ENCODE data around the gene ARHGAP42. TPM values are rescaled to one million over a fixed set of nuclear protein-coding genes. Genes with fewer than 3 reads are reported as not detected.

The ARHGAP42 gene
- total RNA-seq, 2 experiments from 2014 or later: not detected

DNA sequence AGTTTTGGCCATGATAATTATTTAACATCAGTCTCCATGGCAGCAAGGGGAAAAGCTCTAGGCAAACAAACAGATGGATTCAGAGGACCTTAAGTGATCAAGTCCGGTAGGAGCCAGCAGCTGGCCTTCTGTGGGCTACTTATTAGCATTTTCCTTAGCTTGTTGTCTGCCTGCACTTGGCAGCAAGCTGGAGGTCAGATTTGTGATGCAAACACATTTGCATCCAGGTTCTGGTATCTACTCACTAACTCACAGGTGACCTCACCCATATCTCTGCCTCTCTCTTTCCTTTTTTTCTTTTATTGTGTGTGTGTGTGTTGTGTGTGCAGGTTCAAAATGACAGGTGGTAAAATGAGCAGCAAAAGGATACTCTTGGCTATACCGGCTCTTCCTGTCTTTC, 32.3 kb downstream of the ARHGAP42 start:
- POLR2A ChIA-PET: no interaction called here
- CTCF ChIA-PET: no interaction called here
- H3K4me1 Mint-ChIP-seq: no peaks in the 10 kb centered on the region
- H3K27me3 Mint-ChIP-seq: no peaks in the 10 kb centered on the region
- H3K4me3 Mint-ChIP-seq: no peak overlapping the region
- H3K9me3 Mint-ChIP-seq: no peaks in the 10 kb centered on the region
- no peaks in the 10 kb centered on the region for H3K36me3 Mint-ChIP-seq (ENCODE audit: low read depth)
- H3K27ac Mint-ChIP-seq: no peak overlapping the region
- no peak for DNase-seq

DNA sequence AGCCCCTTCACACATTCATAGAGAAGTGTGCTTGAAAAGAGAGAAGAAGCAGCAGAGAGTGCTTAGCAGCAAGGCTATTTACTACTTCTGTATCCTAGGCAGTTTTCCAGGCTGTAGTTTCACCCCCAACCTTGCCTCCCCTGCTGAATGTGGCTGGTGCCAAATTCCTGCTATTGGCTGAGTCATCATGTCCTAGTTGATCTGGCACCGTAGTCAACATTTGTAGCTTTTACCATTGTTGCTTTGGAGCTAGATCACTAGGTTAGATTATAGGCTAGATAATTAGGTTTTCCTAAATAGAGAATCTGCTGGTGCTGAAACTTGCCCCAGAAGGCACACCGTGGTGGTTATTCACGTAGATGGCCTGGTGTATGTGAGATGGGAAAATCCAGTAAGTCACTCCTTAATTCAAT, 32.7 kb downstream of the ARHGAP42 start:
- H3K4me3 Mint-ChIP-seq: no peak overlapping the region
- DNase-seq: no peak
- no peaks in the 10 kb centered on the region for H3K27me3 Mint-ChIP-seq
- no peaks in the 10 kb centered on the region for H3K4me1 Mint-ChIP-seq
- H3K9me3 Mint-ChIP-seq: no peaks in the 10 kb centered on the region
- no peaks in the 10 kb centered on the region for H3K36me3 Mint-ChIP-seq (ENCODE audit: low read depth)
- POLR2A ChIA-PET: no interaction called here
- H3K27ac Mint-ChIP-seq: no peak overlapping the region
- CTCF ChIA-PET: no interaction called here

DNA sequence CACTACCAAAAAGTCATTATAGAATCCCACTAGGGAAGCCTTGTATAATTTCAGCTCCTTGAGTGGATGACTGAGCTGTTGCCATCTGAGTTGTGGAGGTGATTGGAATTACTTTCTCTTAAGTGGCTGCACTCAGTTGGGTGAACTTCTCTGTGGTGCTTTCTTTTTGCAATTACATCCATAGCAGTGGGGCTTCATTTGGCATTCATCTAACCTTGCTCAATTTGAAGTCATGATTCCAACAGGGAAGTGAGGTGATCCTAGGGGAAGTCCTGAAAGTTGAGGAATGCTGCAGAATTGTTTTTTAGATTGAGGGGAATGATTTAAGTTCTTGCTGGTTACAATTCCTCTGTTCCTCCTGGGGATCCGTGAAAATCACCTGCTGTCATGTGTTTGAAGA, 39.6 kb downstream of the ARHGAP42 start:
- ChIA-PET CTCF (no interaction called here), POLR2A (no interaction called here)
- Mint-ChIP-seq H3K9me3 (peaks cover 2% of the 10 kb centered on the region), H3K27me3 (no peaks in the 10 kb centered on the region), H3K36me3 (ENCODE audit: low read depth) (no peaks in the 10 kb centered on the region), H3K27ac (no peak overlapping the region), H3K4me1 (no peaks in the 10 kb centered on the region), H3K4me3 (no peak overlapping the region)
- DNase-seq: no peak

DNA sequence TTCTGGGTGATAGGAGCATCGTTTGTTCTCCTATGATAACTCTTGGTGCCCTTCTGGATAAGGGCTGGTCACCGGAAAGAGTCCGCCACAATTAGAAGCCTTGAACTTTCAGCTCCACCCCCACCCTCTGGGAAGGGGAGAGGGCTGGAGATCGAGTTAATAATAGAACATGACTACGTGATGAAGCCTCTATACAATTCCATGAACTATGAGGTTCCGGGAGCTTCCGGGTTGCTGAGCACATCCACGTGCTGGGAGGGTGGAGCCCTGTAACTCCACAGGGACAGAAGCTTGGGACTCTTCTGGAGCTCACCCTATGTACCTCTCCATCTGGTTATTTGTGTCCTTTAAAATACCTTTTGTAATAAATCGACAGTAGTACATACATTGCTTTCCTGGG, 40.3 kb downstream of the ARHGAP42 start:
- Mint-ChIP-seq H3K4me3 (no peak overlapping the region), H3K4me1 (no peaks in the 10 kb centered on the region), H3K9me3 (peaks cover 2% of the 10 kb centered on the region), H3K27ac (no peak overlapping the region), H3K27me3 (no peaks in the 10 kb centered on the region), H3K36me3 (ENCODE audit: low read depth) (no peaks in the 10 kb centered on the region)
- no peak for DNase-seq
- ChIA-PET POLR2A (no interaction called here), CTCF (no interaction called here)

DNA sequence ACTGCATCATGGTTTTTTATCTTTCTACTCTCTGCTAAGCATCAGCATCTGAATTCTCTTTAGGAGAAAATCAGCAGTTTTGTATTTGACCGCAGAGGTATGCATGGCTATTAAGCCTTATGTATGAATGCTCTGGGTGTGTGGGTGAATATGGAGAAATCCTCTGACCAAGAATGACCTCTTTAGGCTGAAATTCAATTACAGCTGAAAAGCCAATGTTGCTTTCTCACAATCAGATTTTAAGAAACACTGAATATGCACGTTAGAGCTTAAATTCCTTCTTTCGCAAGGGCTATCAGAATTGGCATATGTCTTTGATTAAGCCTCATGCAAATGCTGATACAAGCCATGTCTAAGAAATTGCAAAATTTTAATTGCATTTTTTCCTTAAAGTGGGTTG, 43.2 kb downstream of the ARHGAP42 start:
- ChIA-PET POLR2A (no interaction called here), CTCF (no interaction called here)
- no peak for DNase-seq
- Mint-ChIP-seq H3K27me3 (no peaks in the 10 kb centered on the region), H3K27ac (no peak overlapping the region), H3K9me3 (peaks cover 5% of the 10 kb centered on the region), H3K4me1 (no peaks in the 10 kb centered on the region), H3K36me3 (ENCODE audit: low read depth) (no peaks in the 10 kb centered on the region), H3K4me3 (no peak overlapping the region)

DNA sequence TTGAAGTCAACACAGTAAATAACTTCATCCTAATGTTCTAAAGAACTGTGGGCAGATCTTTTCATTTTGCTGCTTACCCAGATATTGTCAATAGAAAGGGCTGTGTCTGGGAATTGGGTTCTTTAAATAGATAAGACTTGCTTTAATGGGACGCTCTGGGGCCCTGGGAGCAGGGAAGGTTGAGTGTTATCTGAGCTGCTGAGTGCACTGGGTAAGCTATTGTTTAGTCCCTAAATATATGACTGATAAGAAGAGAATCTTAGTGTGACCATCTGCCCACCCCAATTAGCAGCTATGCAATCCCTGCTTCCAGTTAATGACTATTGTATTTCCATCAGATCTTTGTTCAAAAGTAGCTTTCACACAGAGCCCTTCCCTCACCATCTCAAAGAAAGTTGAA, 44.4 kb downstream of the ARHGAP42 start:
- POLR2A ChIA-PET: no interaction called here
- H3K4me3 Mint-ChIP-seq: no peak overlapping the region
- DNase-seq: no peak
- H3K27me3 Mint-ChIP-seq: no peaks in the 10 kb centered on the region
- H3K9me3 Mint-ChIP-seq: peaks cover 3% of the 10 kb centered on the region
- no peaks in the 10 kb centered on the region for H3K4me1 Mint-ChIP-seq
- no peak overlapping the region for H3K27ac Mint-ChIP-seq
- CTCF ChIA-PET: no interaction called here
- no peaks in the 10 kb centered on the region for H3K36me3 Mint-ChIP-seq (ENCODE audit: low read depth)

DNA sequence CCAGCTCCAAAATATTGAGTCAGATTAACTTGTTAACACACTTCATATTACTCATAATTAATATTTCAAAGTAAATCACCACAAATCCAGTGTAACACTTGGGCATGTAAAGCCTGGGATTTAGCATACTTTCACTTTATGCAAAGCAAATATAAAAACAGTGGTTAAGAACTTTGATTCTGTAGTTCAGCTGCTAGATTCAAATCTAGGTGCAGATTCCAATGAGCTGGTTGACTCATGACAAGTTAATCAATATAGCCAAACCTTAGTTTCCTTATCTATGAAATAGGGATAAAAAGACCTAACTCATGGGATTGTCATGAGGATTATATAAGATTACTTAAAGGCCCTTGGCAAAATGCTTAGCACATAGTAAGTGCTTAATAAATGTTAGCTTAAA, 45.9 kb downstream of the ARHGAP42 start:
- no peaks in the 10 kb centered on the region for H3K4me1 Mint-ChIP-seq
- no peaks in the 10 kb centered on the region for H3K27me3 Mint-ChIP-seq
- H3K36me3 Mint-ChIP-seq (ENCODE audit: low read depth): no peaks in the 10 kb centered on the region
- H3K4me3 Mint-ChIP-seq: no peak overlapping the region
- no peak for DNase-seq
- ChIA-PET POLR2A (no interaction called here), CTCF (no interaction called here)
- H3K9me3 Mint-ChIP-seq: peaks cover 3% of the 10 kb centered on the region
- H3K27ac Mint-ChIP-seq: no peak overlapping the region

DNA sequence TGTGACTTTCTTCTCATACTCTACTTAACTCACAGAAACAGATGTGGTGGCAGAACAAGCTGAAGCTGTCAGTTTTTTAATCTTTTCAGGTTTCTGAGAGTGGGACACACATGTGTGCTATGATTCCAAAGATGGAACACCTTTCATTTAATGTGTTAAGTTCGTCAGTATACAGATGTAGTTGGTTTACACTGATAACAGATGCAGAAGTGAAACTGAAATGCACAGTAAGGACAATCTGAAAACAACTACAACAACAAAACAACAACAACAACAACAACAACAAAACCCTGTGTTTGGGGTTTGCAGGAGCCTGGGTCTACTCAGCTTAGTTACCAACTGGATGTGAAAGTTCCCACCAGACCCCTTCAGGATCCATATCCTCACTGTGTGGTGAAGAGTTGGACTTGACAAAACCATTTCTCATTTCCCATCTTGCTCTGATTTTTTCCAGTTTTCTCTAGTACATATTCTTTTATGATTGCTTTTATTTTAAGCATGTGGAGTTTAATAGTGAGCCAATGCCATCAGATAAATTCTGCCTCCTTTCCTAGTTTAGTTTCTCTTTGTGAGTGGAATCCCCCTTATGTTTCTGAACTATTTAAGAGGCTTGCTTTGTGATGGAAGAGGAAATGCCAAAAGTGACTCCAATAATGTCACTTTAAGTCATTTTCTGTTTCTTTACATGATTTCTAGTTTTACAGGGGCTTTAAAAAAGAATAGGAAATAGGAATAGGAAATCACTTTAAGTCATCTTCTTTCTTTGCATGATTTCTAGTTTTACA, 47.8 kb downstream of the ARHGAP42 start:
- H3K4me1 Mint-ChIP-seq: no peaks in the 10 kb centered on the region
- ChIA-PET CTCF (no interaction called here), POLR2A (interaction anchor here (1.0 kb wide), 1 partner anchor 19 kb away, joined by 3 read pairs; no protein-coding TSS in a partner anchor)
- DNase-seq: no peak
- H3K4me3 Mint-ChIP-seq: no peak overlapping the region
- H3K9me3 Mint-ChIP-seq: peaks cover 3% of the 10 kb centered on the region
- H3K27me3 Mint-ChIP-seq: no peaks in the 10 kb centered on the region
- no peak overlapping the region for H3K27ac Mint-ChIP-seq
- no peaks in the 10 kb centered on the region for H3K36me3 Mint-ChIP-seq (ENCODE audit: low read depth)

DNA sequence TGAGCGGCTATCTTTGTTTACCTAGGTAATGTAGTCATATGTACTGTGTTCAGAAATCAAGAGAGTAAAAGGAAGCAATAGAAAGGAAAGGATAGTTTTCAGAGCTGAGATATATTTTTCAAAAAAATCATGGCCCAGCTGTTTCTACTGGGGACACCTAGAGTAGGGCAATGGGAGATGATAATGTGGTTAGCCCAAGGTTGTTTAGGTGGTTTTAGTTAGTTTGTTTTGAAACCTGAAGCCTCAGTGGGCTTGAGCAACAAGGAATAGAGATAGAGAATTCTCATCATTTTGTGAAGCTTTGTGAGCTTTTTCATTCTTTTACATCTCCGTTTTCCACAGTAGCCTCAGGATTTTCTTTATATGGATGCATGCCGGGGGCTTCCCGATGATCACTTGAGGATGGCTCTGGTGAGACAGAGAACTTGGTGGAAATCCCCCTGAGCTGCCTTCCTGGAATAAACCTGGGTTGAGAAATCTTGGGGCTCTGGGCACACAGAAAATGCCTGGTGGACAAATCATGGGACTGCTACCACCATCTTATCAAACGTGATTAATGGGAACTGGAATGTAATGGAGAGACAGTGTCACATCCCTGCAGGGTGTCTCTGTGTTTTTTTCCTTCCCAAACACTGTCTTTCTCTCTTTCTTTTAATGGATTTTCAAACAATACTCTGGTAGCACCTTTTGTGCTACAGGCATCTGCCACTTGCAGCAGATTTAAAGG, 49.0 kb downstream of the ARHGAP42 start:
- DNase-seq: no peak
- H3K27ac Mint-ChIP-seq: no peak overlapping the region
- H3K36me3 Mint-ChIP-seq (ENCODE audit: low read depth): no peaks in the 10 kb centered on the region
- H3K27me3 Mint-ChIP-seq: no peaks in the 10 kb centered on the region
- no peaks in the 10 kb centered on the region for H3K4me1 Mint-ChIP-seq
- ChIA-PET POLR2A (no interaction called here), CTCF (no interaction called here)
- peaks cover 3% of the 10 kb centered on the region for H3K9me3 Mint-ChIP-seq
- no peak overlapping the region for H3K4me3 Mint-ChIP-seq

DNA sequence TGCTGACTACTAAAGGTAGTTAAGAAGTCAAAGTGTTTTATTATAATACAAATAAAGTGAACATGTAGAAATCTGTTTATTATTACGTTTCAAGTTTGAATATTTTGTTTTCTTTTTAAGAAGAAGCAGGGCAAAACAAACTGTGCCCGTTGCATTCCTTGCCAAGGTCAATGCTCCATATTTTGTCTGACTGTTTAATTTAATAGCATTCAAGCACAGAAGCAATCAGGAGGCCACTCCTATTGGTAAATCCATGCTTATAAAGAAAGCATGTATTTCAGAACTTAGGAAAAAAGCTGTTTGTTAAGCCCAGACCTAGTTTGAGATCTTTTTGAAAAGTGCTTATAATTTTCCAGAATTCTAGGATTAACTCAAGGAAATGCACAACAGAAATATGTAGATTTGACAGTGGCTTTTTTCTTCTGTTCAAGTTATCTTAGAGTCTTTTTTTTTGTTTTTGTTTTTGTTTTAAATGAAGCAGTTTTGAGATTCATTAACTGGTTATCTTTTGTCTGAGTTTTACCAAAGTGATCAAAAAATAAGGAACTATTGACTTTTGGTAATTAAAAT, 51.7 kb downstream of the ARHGAP42 start:
- Mint-ChIP-seq H3K4me3 (no peak overlapping the region), H3K27ac (no peak overlapping the region), H3K4me1 (no peaks in the 10 kb centered on the region), H3K9me3 (peaks cover 3% of the 10 kb centered on the region), H3K27me3 (no peaks in the 10 kb centered on the region), H3K36me3 (ENCODE audit: low read depth) (no peaks in the 10 kb centered on the region)
- ChIA-PET POLR2A (no interaction called here), CTCF (no interaction called here)
- no peak for DNase-seq

DNA sequence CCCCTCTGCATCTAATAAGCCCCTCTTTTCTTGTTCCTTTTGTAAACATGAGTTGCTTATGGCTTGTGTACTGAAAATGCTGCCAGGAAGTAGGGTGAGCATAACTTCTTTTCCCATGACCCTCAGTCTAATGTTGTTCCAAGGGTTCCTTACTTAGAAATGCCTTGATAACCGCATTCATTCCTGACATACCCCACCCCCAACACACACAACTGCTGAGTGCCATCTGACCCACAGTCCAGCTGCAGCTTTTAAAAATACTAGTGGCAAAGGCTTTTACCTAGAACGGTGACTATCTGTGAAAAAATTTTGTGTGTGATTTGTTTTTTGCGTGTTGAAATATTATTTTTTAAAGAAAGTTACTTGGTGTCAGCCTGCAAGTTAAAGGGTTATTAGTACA, 52.6 kb downstream of the ARHGAP42 start:
- ChIA-PET CTCF (no interaction called here), POLR2A (no interaction called here)
- peaks cover 3% of the 10 kb centered on the region for H3K9me3 Mint-ChIP-seq
- H3K4me1 Mint-ChIP-seq: no peaks in the 10 kb centered on the region
- no peak for DNase-seq
- H3K36me3 Mint-ChIP-seq (ENCODE audit: low read depth): no peaks in the 10 kb centered on the region
- H3K27me3 Mint-ChIP-seq: no peaks in the 10 kb centered on the region
- no peak overlapping the region for H3K4me3 Mint-ChIP-seq
- H3K27ac Mint-ChIP-seq: no peak overlapping the region

DNA sequence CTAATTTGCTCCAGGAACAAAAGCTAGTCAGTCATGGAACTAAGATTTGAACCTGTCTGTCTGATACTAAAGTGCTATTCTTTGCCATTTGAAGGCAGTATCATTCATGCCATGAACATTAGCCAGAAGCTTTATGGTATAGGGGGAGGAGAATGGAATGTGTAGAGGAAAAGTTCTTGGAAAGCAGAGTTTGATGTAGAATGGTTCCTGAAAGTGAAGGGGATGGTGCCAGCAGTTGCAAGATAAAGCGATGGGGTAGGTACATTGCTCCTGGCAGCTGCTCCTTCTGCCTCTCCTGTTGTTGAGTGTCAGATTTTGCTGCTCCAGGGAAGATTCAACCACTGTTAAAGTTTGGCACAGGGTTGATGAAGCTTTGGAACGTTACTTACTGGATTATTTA, 53.4 kb downstream of the ARHGAP42 start:
- ChIA-PET POLR2A (no interaction called here), CTCF (no interaction called here)
- no peaks in the 10 kb centered on the region for H3K27me3 Mint-ChIP-seq
- DNase-seq: no peak
- H3K36me3 Mint-ChIP-seq (ENCODE audit: low read depth): no peaks in the 10 kb centered on the region
- no peaks in the 10 kb centered on the region for H3K9me3 Mint-ChIP-seq
- no peak overlapping the region for H3K27ac Mint-ChIP-seq
- no peak overlapping the region for H3K4me3 Mint-ChIP-seq
- H3K4me1 Mint-ChIP-seq: no peaks in the 10 kb centered on the region

DNA sequence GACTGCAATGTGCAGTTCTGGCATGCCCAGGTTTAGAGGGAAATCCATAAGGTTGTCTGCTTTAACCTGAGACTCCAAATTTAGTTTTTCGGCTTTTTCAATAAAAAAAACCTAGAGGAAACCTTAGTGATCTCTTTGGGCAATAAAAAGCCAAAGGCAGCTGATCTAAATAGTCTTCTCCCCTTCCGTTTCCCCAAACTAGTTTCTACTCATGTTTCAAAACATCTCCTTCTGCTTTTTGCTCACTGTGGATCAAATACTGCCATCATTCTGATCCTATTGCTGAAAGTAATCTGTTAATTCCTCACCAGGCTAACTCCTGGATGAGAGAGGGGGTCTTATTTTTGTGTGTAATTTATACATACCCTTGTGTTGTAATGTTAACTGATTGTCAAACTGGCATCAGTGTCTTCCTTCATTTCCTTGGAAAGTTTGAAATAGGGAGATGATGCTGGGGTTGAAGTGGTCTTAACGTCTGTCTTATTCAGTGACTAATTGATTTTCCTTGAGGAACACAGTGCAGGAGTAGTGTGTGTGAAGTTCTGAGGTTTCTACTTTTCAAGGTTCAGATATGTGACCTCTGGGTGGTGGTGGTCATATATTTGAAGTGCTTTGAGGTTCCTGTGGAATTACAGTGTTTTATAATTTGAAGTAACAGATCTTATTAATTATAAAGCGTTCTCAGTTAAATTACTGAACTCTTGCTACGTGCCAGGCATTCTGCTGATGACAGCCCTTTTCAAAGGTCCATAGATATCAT, 55.0 kb downstream of the ARHGAP42 start:
- H3K4me3 Mint-ChIP-seq: no peak overlapping the region
- ChIA-PET POLR2A (no interaction called here), CTCF (no interaction called here)
- no peaks in the 10 kb centered on the region for H3K36me3 Mint-ChIP-seq (ENCODE audit: low read depth)
- no peaks in the 10 kb centered on the region for H3K4me1 Mint-ChIP-seq
- H3K27me3 Mint-ChIP-seq: no peaks in the 10 kb centered on the region
- no peaks in the 10 kb centered on the region for H3K9me3 Mint-ChIP-seq
- no peak for DNase-seq
- H3K27ac Mint-ChIP-seq: no peak overlapping the region

Data from activated CD4-positive, alpha-beta memory T cell treated with anti-CD3 and anti-CD28 coated beads, Interleukin-2, amount 10 ng/mL, durations not matched to agents 7 days and 5 days (primary cell).